ENCODE data around the gene IFT20. TPM values are rescaled to one million over a fixed set of nuclear protein-coding genes. Genes with fewer than 3 reads are reported as not detected.

The IFT20 gene
- total and polyA plus RNA-seq, 9 of the 15 experiments (the other 6 are each of a cell fraction or from before 2014, with no cell fraction given) = 11.2 to 38.6 (median 20.1) TPM

DNA sequence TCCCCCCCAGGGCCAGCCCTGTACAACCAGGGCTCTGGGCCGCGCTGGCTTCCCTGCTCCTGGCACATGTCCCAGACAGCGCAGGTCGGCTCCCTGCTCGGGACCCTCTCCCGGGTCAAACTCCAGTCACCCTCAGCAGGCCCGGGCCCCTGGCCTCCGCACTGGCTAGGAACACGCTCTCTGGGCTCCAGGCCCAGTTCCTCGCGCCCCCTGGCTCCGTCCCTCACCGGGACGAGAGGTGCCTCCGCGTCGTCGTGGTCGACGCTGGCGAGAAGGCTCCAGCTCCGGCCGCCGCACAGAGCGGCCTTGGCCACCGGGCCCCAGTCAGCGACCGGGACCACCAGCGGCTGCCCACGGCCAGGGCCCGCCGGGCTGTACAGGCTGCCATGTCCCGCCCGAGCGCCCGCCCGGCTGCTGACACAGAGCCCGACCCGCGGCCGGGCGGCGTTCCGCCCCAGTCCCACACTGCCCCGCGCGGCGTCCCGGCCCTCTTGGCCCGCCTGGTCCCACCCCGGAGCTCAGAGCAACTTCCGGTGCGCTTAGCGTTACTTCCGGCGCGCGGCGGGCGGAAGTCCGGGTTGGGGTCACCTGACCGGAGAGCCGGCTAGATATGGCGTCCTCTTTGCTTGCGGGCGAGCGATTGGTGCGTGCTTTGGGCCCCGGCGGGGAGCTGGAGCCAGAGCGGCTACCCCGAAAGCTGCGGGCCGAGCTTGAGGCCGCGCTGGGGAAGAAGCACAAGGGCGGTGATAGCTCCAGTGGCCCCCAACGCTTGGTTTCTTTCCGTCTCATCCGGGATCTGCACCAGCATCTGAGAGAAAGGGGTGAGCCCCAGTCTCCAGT lies 22.0 kb upstream of the IFT20 start, which contains the start of gene POLDIP2 (continued):
- TF ChIP-seq, protein P1, sequence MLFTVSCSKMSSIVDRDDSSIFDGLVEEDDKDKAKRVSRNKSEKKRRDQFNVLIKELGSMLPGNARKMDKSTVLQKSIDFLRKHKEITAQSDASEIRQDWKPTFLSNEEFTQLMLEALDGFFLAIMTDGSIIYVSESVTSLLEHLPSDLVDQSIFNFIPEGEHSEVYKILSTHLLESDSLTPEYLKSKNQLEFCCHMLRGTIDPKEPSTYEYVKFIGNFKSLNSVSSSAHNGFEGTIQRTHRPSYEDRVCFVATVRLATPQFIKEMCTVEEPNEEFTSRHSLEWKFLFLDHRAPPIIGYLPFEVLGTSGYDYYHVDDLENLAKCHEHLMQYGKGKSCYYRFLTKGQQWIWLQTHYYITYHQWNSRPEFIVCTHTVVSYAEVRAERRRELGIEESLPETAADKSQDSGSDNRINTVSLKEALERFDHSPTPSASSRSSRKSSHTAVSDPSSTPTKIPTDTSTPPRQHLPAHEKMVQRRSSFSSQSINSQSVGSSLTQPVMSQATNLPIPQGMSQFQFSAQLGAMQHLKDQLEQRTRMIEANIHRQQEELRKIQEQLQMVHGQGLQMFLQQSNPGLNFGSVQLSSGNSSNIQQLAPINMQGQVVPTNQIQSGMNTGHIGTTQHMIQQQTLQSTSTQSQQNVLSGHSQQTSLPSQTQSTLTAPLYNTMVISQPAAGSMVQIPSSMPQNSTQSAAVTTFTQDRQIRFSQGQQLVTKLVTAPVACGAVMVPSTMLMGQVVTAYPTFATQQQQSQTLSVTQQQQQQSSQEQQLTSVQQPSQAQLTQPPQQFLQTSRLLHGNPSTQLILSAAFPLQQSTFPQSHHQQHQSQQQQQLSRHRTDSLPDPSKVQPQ (CRISPR knock-in tag; IDR thresholded peaks at IDR 0.05; ENCODE audit: borderline replicate concordance) = no peak
- TF ChIP-seq, protein P2, sequence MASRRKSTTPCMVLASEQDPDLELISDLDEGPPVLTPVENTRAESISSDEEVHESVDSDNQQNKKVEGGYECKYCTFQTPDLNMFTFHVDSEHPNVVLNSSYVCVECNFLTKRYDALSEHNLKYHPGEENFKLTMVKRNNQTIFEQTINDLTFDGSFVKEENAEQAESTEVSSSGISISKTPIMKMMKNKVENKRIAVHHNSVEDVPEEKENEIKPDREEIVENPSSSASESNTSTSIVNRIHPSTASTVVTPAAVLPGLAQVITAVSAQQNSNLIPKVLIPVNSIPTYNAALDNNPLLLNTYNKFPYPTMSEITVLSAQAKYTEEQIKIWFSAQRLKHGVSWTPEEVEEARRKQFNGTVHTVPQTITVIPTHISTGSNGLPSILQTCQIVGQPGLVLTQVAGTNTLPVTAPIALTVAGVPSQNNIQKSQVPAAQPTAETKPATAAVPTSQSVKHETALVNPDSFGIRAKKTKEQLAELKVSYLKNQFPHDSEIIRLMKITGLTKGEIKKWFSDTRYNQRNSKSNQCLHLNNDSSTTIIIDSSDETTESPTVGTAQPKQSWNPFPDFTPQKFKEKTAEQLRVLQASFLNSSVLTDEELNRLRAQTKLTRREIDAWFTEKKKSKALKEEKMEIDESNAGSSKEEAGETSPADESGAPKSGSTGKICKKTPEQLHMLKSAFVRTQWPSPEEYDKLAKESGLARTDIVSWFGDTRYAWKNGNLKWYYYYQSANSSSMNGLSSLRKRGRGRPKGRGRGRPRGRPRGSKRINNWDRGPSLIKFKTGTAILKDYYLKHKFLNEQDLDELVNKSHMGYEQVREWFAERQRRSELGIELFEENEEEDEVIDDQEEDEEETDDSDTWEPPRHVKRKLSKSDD (conservative IDR thresholded peaks at IDR 0.05; ENCODE audit: low read length) = no peak
- TF ChIP-seq, protein P3, sequence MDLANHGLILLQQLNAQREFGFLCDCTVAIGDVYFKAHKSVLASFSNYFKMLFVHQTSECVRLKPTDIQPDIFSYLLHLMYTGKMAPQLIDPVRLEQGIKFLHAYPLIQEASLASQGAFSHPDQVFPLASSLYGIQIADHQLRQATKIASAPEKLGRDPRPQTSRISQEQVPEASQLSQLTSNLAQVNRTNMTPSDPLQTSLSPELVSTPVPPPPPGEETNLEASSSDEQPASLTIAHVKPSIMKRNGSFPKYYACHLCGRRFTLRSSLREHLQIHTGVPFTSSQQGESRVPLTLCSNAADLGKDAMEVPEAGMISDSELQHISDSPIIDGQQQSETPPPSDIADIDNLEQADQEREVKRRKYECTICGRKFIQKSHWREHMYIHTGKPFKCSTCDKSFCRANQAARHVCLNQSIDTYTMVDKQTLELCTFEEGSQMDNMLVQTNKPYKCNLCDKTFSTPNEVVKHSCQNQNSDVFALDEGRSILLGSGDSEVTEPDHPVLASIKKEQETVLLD (IDR thresholded peaks at IDR 0.05) = no peak
- TF ChIP-seq GABPB2 (CRISPR knock-in tag; conservative IDR thresholded peaks at IDR 0.05) (no peak), HDAC8 (tag; IDR thresholded peaks at IDR 0.05) (no peak), ZZZ3 (IDR thresholded peaks at IDR 0.05) (no peak), ILF3 (IDR thresholded peaks at IDR 0.05; ENCODE audit: borderline replicate concordance) (peak; percentile 85; the same call in 1 of the 2 replicates), PHB (CRISPR knock-in tag; IDR thresholded peaks at IDR 0.05) (no peak), XRCC5 (IDR thresholded peaks at IDR 0.05; ENCODE audit: low read depth, low read length) (no peak), CCAR2 (IDR thresholded peaks at IDR 0.05; ENCODE audit: low read depth, low read length) (no peak), NCOA6 (IDR thresholded peaks at IDR 0.05) (no peak), CBFB (CRISPR knock-in tag; IDR thresholded peaks at IDR 0.05) (no peak), ZNF436 (CRISPR knock-in tag; IDR thresholded peaks at IDR 0.05) (no peak), ZKSCAN3 (CRISPR knock-in tag; IDR thresholded peaks at IDR 0.05) (no peak), PHF8 (IDR thresholded peaks at IDR 0.05; ENCODE audit: borderline replicate concordance, low read length) (peak; percentile 98; the same call in 1 of the 2 replicates)
- TF ChIP-seq, protein P4, sequence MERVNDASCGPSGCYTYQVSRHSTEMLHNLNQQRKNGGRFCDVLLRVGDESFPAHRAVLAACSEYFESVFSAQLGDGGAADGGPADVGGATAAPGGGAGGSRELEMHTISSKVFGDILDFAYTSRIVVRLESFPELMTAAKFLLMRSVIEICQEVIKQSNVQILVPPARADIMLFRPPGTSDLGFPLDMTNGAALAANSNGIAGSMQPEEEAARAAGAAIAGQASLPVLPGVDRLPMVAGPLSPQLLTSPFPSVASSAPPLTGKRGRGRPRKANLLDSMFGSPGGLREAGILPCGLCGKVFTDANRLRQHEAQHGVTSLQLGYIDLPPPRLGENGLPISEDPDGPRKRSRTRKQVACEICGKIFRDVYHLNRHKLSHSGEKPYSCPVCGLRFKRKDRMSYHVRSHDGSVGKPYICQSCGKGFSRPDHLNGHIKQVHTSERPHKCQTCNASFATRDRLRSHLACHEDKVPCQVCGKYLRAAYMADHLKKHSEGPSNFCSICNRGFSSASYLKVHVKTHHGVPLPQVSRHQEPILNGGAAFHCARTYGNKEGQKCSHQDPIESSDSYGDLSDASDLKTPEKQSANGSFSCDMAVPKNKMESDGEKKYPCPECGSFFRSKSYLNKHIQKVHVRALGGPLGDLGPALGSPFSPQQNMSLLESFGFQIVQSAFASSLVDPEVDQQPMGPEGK (CRISPR knock-in tag; IDR thresholded peaks at IDR 0.05; ENCODE audit: borderline replicate concordance) = no peak
- TF ChIP-seq, protein P5, sequence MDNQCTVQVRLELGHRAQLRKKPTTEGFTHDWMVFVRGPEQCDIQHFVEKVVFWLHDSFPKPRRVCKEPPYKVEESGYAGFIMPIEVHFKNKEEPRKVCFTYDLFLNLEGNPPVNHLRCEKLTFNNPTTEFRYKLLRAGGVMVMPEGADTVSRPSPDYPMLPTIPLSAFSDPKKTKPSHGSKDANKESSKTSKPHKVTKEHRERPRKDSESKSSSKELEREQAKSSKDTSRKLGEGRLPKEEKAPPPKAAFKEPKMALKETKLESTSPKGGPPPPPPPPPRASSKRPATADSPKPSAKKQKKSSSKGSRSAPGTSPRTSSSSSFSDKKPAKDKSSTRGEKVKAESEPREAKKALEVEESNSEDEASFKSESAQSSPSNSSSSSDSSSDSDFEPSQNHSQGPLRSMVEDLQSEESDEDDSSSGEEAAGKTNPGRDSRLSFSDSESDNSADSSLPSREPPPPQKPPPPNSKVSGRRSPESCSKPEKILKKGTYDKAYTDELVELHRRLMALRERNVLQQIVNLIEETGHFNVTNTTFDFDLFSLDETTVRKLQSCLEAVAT (IDR thresholded peaks at IDR 0.05) = no peak

Measured in K562 (cell line).